GM23248 (cell line): ENCODE measurements around the gene ATP5ME.

ENCODE experiments used
- EZH2 ChIP-seq: fragments of 200-600 bp; sonication (generic); IDR thresholded peaks from 2 replicates; pipeline ENCODE4 v1.6.1; 2018; ENCODE audit warnings: antibody characterized with exemption, mild to moderate bottlenecking; ENCODE audit not compliant: insufficient read depth, poor library complexity, severe bottlenecking
- EZH2phosphoT487 ChIP-seq: fragments of 200-600 bp; sonication (generic); IDR thresholded peaks from 2 replicates; pipeline ENCODE4 v1.6.1; 2018; ENCODE audit warnings: antibody characterized with exemption, moderate library complexity, mild to moderate bottlenecking, low read depth; ENCODE audit not compliant: insufficient read depth

GRCh38 chr4:633976-634598 lies 40.0 kb downstream of the ATP5ME start:
- TF ChIP-seq EZH2, result no peak
- no peak for TF ChIP-seq EZH2phosphoT487
